ENCODE data around the gene PLLP.

PLLP gene

GRCh38 chr16:57325458-57325857 lies 41.0 kb upstream of the PLLP start:
- Histone ChIP-seq H3K9ac (no peak overlapping the region), H3K36me3 (ENCODE audit: control insufficient read depth, insufficient read depth, low read length) (no peaks in the 10 kb centered on the region), H3K9me3 (ENCODE audit: control insufficient read depth, low read length) (no peaks in the 10 kb centered on the region), H3K4me3 (ENCODE audit: low read depth, low read length) (no peak overlapping the region), H3K4me1 (no peaks in the 10 kb centered on the region), H2AFZ (no peak overlapping the region), H3K27ac (no peak overlapping the region), H3K27me3 (ENCODE audit: control insufficient read depth, insufficient read depth, low read length) (no peaks in the 10 kb centered on the region), H3K79me2 (no peaks in the 10 kb centered on the region), H3K4me2 (ENCODE audit: low read length) (no peak overlapping the region)
- TF ChIP-seq, protein P1, sequence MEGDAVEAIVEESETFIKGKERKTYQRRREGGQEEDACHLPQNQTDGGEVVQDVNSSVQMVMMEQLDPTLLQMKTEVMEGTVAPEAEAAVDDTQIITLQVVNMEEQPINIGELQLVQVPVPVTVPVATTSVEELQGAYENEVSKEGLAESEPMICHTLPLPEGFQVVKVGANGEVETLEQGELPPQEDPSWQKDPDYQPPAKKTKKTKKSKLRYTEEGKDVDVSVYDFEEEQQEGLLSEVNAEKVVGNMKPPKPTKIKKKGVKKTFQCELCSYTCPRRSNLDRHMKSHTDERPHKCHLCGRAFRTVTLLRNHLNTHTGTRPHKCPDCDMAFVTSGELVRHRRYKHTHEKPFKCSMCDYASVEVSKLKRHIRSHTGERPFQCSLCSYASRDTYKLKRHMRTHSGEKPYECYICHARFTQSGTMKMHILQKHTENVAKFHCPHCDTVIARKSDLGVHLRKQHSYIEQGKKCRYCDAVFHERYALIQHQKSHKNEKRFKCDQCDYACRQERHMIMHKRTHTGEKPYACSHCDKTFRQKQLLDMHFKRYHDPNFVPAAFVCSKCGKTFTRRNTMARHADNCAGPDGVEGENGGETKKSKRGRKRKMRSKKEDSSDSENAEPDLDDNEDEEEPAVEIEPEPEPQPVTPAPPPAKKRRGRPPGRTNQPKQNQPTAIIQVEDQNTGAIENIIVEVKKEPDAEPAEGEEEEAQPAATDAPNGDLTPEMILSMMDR (IDR thresholded peaks at IDR 0.05): no peak

DNA sequence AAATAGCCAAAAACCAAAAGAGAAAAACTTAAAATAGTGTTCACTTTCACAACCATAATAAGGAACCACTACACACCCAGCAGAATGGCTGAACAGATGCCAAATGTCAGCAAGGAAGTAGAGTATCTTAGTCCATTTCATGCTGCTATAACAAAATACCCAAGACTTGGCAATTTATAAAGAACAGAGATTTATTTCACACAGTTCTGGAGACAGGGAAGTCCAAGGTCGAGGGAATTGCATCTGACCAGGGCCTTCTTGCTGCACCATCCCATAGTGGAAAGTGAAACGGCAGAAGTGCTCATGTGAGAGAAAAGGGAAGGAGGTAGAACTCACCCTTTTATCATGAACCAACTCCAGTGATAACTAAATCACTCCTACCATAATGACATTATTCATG lies 40.3 kb upstream of the PLLP start:
- Histone ChIP-seq H3K27ac (no peak overlapping the region), H3K4me3 (ENCODE audit: low read depth, low read length) (no peak overlapping the region), H3K4me1 (no peaks in the 10 kb centered on the region), H3K79me2 (no peaks in the 10 kb centered on the region), H3K9ac (no peak overlapping the region), H3K9me3 (ENCODE audit: control insufficient read depth, low read length) (no peaks in the 10 kb centered on the region), H3K36me3 (ENCODE audit: control insufficient read depth, insufficient read depth, low read length) (no peaks in the 10 kb centered on the region), H3K4me2 (ENCODE audit: low read length) (no peak overlapping the region), H3K27me3 (ENCODE audit: control insufficient read depth, insufficient read depth, low read length) (no peaks in the 10 kb centered on the region), H2AFZ (no peak overlapping the region)
- TF ChIP-seq, protein P1 (IDR thresholded peaks at IDR 0.05): no peak

DNA sequence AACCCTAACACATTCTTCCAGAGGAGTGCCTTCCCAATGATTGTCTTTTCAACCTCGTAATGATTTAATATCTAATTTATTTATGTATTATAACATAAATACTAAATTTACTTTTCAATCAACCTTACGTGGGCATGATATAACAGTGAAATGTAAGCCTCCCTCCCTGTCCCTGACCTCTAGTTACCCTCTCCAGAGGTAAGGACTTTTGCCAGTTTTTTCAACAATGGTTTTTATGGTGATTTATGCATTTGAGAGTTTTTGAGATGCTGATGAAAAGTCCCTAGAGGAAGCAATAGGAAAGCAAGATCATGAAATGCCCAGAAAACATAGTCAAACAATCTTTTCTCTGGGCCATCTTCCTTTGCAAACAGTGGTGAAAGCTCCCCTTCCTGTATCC lies 35.2 kb upstream of the PLLP start:
- Histone ChIP-seq H3K27me3 (ENCODE audit: control insufficient read depth, insufficient read depth, low read length) (no peaks in the 10 kb centered on the region), H3K9ac (no peak overlapping the region), H3K36me3 (ENCODE audit: control insufficient read depth, insufficient read depth, low read length) (no peaks in the 10 kb centered on the region), H3K4me2 (ENCODE audit: low read length) (no peak overlapping the region), H2AFZ (no peak overlapping the region), H3K4me1 (no peaks in the 10 kb centered on the region), H3K4me3 (ENCODE audit: low read depth, low read length) (no peak overlapping the region), H3K27ac (no peak overlapping the region), H3K79me2 (no peaks in the 10 kb centered on the region), H3K9me3 (ENCODE audit: control insufficient read depth, low read length) (no peaks in the 10 kb centered on the region)
- TF ChIP-seq, protein P1 (IDR thresholded peaks at IDR 0.05): no peak

GRCh38 chr16:57318240-57318970 lies 33.9 kb upstream of the PLLP start:
- no peak overlapping the region for H2AFZ ChIP-seq

More at GRCh38 chr16:57318240-57318970, 33.9 kb upstream of the PLLP start:
- TF ChIP-seq, protein P1 (IDR thresholded peaks at IDR 0.05): no peak
- Histone ChIP-seq H3K36me3 (ENCODE audit: control insufficient read depth, insufficient read depth, low read length) (no peaks in the 10 kb centered on the region), H3K9me3 (ENCODE audit: control insufficient read depth, low read length) (no peaks in the 10 kb centered on the region), H3K79me2 (no peaks in the 10 kb centered on the region), H3K4me1 (no peaks in the 10 kb centered on the region), H3K27ac (no peak overlapping the region), H3K9ac (no peak overlapping the region), H3K27me3 (ENCODE audit: control insufficient read depth, insufficient read depth, low read length) (no peaks in the 10 kb centered on the region), H3K4me3 (ENCODE audit: low read depth, low read length) (no peak overlapping the region), H3K4me2 (ENCODE audit: low read length) (no peak overlapping the region)
